Lower leg skin (tissue), 3 donors: ENCODE data around the gene CCDC15.

Experiments
- CTCF ChIP-seq, 3 donors: fragments of 450-650 bp; IDR thresholded peaks; one replicate each; pipeline ENCODE4 v1.5.1; 2016; ENCODE audit warnings: antibody characterized with exemption in 3 of 3, mild to moderate bottlenecking in 3 of 3, moderate library complexity in 2 of 3
- POLR2A ChIP-seq, 2 donors: fragments of 450-650 bp; IDR thresholded peaks; one replicate each; pipeline ENCODE4 v1.6.1; 2016 to 2017; ENCODE audit warnings: antibody characterized with exemption in 2 of 2, mild to moderate bottlenecking in 1 of 2, moderate library complexity in 1 of 2

DNA sequence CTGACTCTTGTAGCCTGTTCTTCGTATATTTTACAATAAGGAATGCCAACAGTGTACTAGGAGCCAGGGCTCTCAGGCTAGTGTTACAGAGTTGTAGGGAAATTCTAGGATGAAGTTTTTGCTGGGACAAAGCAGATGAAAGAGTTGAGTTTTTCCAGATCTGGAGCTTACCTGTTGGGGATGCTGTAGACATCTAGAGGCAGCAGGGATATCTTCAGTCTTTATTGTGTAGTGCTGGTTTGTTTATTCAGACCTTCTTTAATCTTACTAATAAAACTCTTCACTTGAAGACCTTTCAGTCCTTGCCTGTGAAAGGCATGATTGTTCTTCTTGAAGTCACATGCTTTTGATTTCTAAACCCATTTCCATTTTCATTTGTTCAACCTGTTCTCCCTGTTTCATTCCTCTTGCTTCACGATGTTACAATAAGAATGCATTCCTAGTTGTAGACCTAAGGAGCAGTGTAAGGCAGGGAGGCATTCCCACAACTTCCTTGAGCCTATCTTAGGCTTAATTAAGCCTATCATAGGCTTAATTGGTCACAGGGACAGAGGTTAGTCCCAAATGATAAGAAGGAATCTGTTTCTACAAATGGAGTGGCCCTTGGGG, 101.2 kb downstream of the CCDC15 start:
- TF ChIP-seq CTCF (IDR thresholded peaks at IDR 0.05) (no peak), POLR2A (IDR thresholded peaks at IDR 0.05) (no peak)
